Measurements from ENCODE around the gene CCNF.

The CCNF gene

GRCh38 chr16:2456551-2457153, 27.4 kb downstream of the CCNF start:
- H3K4me1 ChIP-seq, result peaks cover 17% of the 10 kb centered on the region
- H3K4me3 ChIP-seq, result no peak overlapping the region
- H3K36me3 ChIP-seq (replicated peaks), result peaks cover 73% of the 10 kb centered on the region
- in situ Hi-C loops (cut with MboI; ENCODE audit: low sequenced_read_pairs), result no loop called here
- DNase-seq (ENCODE audit: low spot score in 2 of 2), result no peak
- H3K9me3 ChIP-seq, result no peaks in the 10 kb centered on the region
- no peaks in the 10 kb centered on the region for H3K27me3 ChIP-seq (ENCODE audit: low read depth)

GRCh38 chr16:2457267-2457666, 28.0 kb downstream of the CCNF start:
- no peak for DNase-seq (ENCODE audit: low spot score in 2 of 2)
- H3K27me3 ChIP-seq (ENCODE audit: low read depth), result no peaks in the 10 kb centered on the region
- in situ Hi-C loops (cut with MboI; ENCODE audit: low sequenced_read_pairs), result no loop called here
- H3K4me3 ChIP-seq, result no peak overlapping the region
- H3K36me3 ChIP-seq (replicated peaks), result peaks cover 73% of the 10 kb centered on the region
- no peaks in the 10 kb centered on the region for H3K9me3 ChIP-seq
- H3K4me1 ChIP-seq, result peaks cover 17% of the 10 kb centered on the region

GRCh38 chr16:2457946-2458345, 28.7 kb downstream of the CCNF start:
- Histone ChIP-seq H3K36me3 (replicated peaks) (peaks cover 73% of the 10 kb centered on the region), H3K4me1 (peaks cover 17% of the 10 kb centered on the region), H3K4me3 (no peak overlapping the region), H3K27me3 (ENCODE audit: low read depth) (no peaks in the 10 kb centered on the region), H3K9me3 (no peaks in the 10 kb centered on the region)
- no peak for DNase-seq (ENCODE audit: low spot score in 2 of 2)
- in situ Hi-C loops (cut with MboI; ENCODE audit: low sequenced_read_pairs), result no loop called here

- Histone ChIP-seq H3K27me3 (ENCODE audit: low read depth) (no peaks in the 10 kb centered on the region), H3K9me3 (no peaks in the 10 kb centered on the region), H3K36me3 (replicated peaks) (peaks cover 69% of the 10 kb centered on the region), H3K4me3 (peak overlapping the region; percentile 58), H3K4me1 (peaks cover 17% of the 10 kb centered on the region)
- peak in 1 of 2 experiments; percentile 39 for DNase-seq (ENCODE audit: low spot score in 2 of 2)
- in situ Hi-C loops (cut with MboI; ENCODE audit: low sequenced_read_pairs), result no loop called here
Measured at GRCh38 chr16:2458887-2459646, 29.8 kb downstream of the CCNF start.

GRCh38 chr16:2459647-2460390, 30.6 kb downstream of the CCNF start, which contains the start of gene TEDC2:
TEDC2 (plus strand) TSS chr16:2460109; CDS start chr16:2460145, 36 bp downstream.
- Histone ChIP-seq H3K9me3 (no peaks in the 10 kb centered on the region), H3K27me3 (ENCODE audit: low read depth) (no peaks in the 10 kb centered on the region), H3K36me3 (replicated peaks) (peaks cover 63% of the 10 kb centered on the region), H3K4me3 (peak within 1 kb of the TSS; percentile 58), H3K4me1 (peaks cover 17% of the 10 kb centered on the region)
- peak; percentile 96 to 100 for DNase-seq (ENCODE audit: low spot score in 2 of 2)
- in situ Hi-C loops (cut with MboI; ENCODE audit: low sequenced_read_pairs), result no loop called here

GRCh38 chr16:2460391-2460713, 31.1 kb downstream of the CCNF start:
- DNase-seq (ENCODE audit: low spot score in 2 of 2), result no peak
- Histone ChIP-seq H3K27me3 (ENCODE audit: low read depth) (no peaks in the 10 kb centered on the region), H3K4me3 (peak overlapping the region; percentile 58), H3K9me3 (no peaks in the 10 kb centered on the region), H3K4me1 (peaks cover 17% of the 10 kb centered on the region), H3K36me3 (replicated peaks) (peaks cover 58% of the 10 kb centered on the region)
- in situ Hi-C loops (cut with MboI; ENCODE audit: low sequenced_read_pairs), result no loop called here

GRCh38 chr16:2460916-2461315, 31.7 kb downstream of the CCNF start:
- DNase-seq (ENCODE audit: low spot score in 2 of 2), result no peak
- in situ Hi-C loops (cut with MboI; ENCODE audit: low sequenced_read_pairs), result no loop called here
- no peaks in the 10 kb centered on the region for H3K9me3 ChIP-seq
- H3K36me3 ChIP-seq (replicated peaks), result peaks cover 52% of the 10 kb centered on the region
- H3K4me3 ChIP-seq, result peak overlapping the region; percentile 58
- H3K4me1 ChIP-seq, result peaks cover 17% of the 10 kb centered on the region
- H3K27me3 ChIP-seq (ENCODE audit: low read depth), result no peaks in the 10 kb centered on the region

- Histone ChIP-seq H3K4me1 (peaks cover 17% of the 10 kb centered on the region), H3K27me3 (ENCODE audit: low read depth) (no peaks in the 10 kb centered on the region), H3K4me3 (no peak overlapping the region), H3K9me3 (no peaks in the 10 kb centered on the region), H3K36me3 (replicated peaks) (peaks cover 39% of the 10 kb centered on the region)
- DNase-seq (ENCODE audit: low spot score in 2 of 2), result no peak
- in situ Hi-C loops (cut with MboI; ENCODE audit: low sequenced_read_pairs), result no loop called here
Measured at GRCh38 chr16:2462031-2462866, 33.0 kb downstream of the CCNF start.

GRCh38 chr16:2464333-2464732, 35.1 kb downstream of the CCNF start:
- no peaks in the 10 kb centered on the region for H3K27me3 ChIP-seq (ENCODE audit: low read depth)
- no peak overlapping the region for H3K4me3 ChIP-seq
- DNase-seq (ENCODE audit: low spot score in 2 of 2), result no peak
- H3K36me3 ChIP-seq (replicated peaks), result peaks cover 27% of the 10 kb centered on the region
- H3K9me3 ChIP-seq, result no peaks in the 10 kb centered on the region
- peaks cover 29% of the 10 kb centered on the region for H3K4me1 ChIP-seq
- in situ Hi-C loops (cut with MboI; ENCODE audit: low sequenced_read_pairs), result no loop called here

- Histone ChIP-seq H3K36me3 (replicated peaks) (peaks cover 27% of the 10 kb centered on the region), H3K4me3 (no peak overlapping the region), H3K9me3 (no peaks in the 10 kb centered on the region), H3K4me1 (peaks cover 29% of the 10 kb centered on the region), H3K27me3 (ENCODE audit: low read depth) (no peaks in the 10 kb centered on the region)
- in situ Hi-C loops (cut with MboI; ENCODE audit: low sequenced_read_pairs), result no loop called here
- DNase-seq (ENCODE audit: low spot score in 2 of 2), result no peak
Measured at GRCh38 chr16:2465653-2466415, 36.6 kb downstream of the CCNF start.

GRCh38 chr16:2466667-2467527, 37.6 kb downstream of the CCNF start:
- Histone ChIP-seq H3K4me3 (no peak overlapping the region), H3K27me3 (ENCODE audit: low read depth) (no peaks in the 10 kb centered on the region), H3K9me3 (no peaks in the 10 kb centered on the region), H3K36me3 (replicated peaks) (peaks cover 17% of the 10 kb centered on the region), H3K4me1 (peaks cover 25% of the 10 kb centered on the region)
- DNase-seq (ENCODE audit: low spot score in 2 of 2), result no peak
- in situ Hi-C loops (cut with MboI; ENCODE audit: low sequenced_read_pairs), result no loop called here

- in situ Hi-C loops (cut with MboI; ENCODE audit: low sequenced_read_pairs), result no loop called here
- Histone ChIP-seq H3K9me3 (no peaks in the 10 kb centered on the region), H3K27me3 (ENCODE audit: low read depth) (no peaks in the 10 kb centered on the region), H3K4me3 (peak overlapping the region; percentile 16), H3K4me1 (peaks cover 25% of the 10 kb centered on the region), H3K36me3 (replicated peaks) (peaks cover 10% of the 10 kb centered on the region)
- peak in 1 of 2 experiments; percentile 47 for DNase-seq (ENCODE audit: low spot score in 2 of 2)
Measured at GRCh38 chr16:2467528-2468232, 38.4 kb downstream of the CCNF start.
